ENCODE results near the gene FN3KRP.

DNA sequence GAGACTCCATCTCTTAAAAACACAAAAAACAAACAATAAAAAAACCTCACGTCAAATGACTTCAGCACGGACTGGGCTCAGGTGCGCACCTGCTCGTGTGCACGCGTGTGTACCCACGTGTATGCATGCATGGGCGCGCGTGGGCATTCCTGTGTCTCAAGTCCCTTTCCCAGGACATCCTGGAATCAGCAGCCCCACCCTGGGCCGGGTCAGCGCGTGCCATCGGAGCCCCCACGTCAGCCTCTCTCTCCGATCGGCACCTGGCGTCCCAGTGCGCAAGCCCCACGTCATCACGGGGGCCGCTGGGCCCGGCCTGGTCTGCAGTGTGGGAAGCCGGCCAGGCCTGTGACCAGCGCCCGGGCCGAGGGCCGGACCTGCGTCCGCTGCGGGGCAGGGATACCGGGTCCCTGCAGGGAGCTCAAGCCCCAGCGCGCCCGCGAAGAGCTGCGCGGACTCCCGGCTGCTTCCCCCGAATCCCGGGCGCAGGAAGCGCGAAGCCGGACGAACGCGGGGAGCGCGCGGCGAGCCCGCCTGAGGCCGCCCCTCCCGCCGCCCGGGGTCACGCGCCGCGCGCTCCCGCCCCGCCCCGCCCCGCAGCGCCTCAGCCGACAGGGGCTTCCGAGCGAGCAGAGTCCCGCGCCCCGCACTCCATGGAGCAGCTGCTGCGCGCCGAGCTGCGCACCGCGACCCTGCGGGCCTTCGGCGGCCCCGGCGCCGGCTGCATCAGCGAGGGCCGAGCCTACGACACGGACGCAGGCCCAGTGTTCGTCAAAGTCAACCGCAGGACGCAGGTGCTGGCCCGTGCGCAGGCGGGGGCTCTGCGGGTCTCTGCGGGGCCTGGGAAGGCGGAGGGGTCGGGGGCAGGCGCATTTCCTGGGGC, 18.7 kb downstream of the FN3KRP start, which contains the start of gene FN3K:
- TF ChIP-seq, protein P1, sequence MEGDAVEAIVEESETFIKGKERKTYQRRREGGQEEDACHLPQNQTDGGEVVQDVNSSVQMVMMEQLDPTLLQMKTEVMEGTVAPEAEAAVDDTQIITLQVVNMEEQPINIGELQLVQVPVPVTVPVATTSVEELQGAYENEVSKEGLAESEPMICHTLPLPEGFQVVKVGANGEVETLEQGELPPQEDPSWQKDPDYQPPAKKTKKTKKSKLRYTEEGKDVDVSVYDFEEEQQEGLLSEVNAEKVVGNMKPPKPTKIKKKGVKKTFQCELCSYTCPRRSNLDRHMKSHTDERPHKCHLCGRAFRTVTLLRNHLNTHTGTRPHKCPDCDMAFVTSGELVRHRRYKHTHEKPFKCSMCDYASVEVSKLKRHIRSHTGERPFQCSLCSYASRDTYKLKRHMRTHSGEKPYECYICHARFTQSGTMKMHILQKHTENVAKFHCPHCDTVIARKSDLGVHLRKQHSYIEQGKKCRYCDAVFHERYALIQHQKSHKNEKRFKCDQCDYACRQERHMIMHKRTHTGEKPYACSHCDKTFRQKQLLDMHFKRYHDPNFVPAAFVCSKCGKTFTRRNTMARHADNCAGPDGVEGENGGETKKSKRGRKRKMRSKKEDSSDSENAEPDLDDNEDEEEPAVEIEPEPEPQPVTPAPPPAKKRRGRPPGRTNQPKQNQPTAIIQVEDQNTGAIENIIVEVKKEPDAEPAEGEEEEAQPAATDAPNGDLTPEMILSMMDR (conservative IDR thresholded peaks at IDR 0.05; ENCODE audit: low read depth, low read length) = no peak
- TF ChIP-seq EZH2 (IDR thresholded peaks at IDR 0.05; ENCODE audit: borderline replicate concordance, low read depth, low read length, poor library complexity, severe bottlenecking) = no peak
